GM18519 (cell line): ENCODE results near the gene RNF207.
A peak's percentile ranks its signal among the peaks of the same experiment; 100 is the strongest.

Experiments used
- ATAC-seq: cut with Tn5 transposase; IDR thresholded peaks from one replicate; pipeline ENCODE4 v1.9.1; 2021; ENCODE audit warnings: mild to moderate bottlenecking, moderate library complexity; ENCODE audit not compliant: unreplicated experiment, low FRiP score

Gene RNF207

GRCh38 chr1:6224718-6225117 is 18.8 kb downstream of the RNF207 start:
- ATAC-seq = no peak

GRCh38 chr1:6225651-6226050 is 19.7 kb downstream of the RNF207 start:
- no peak for ATAC-seq

- no peak for ATAC-seq
Measured at GRCh38 chr1:6233376-6233775, 27.5 kb downstream of the RNF207 start.

- no peak for ATAC-seq
Measured at GRCh38 chr1:6234502-6235295, 28.8 kb downstream of the RNF207 start.

- no peak for ATAC-seq
Measured at GRCh38 chr1:6235296-6235677, 29.4 kb downstream of the RNF207 start.

GRCh38 chr1:6237093-6237492 is 31.2 kb downstream of the RNF207 start:
- no peak for ATAC-seq

GRCh38 chr1:6239213-6239752 is 33.4 kb downstream of the RNF207 start:
- no peak for ATAC-seq

GRCh38 chr1:6239950-6240768 is 34.2 kb downstream of the RNF207 start:
- ATAC-seq = no peak

GRCh38 chr1:6241107-6241886 is 35.4 kb downstream of the RNF207 start:
- ATAC-seq = no peak

- ATAC-seq = no peak
Measured at GRCh38 chr1:6241887-6242740, 36.2 kb downstream of the RNF207 start.

- no peak for ATAC-seq
Measured at GRCh38 chr1:6243053-6243834, 37.3 kb downstream of the RNF207 start.

- no peak for ATAC-seq
Measured at GRCh38 chr1:6243993-6244392, 38.1 kb downstream of the RNF207 start, which contains the start of gene HES3. Gene HES3 (plus strand): TSS chr1:6244179. CDS start chr1:6244366, 187 bp downstream.

GRCh38 chr1:6244401-6245049 is 38.6 kb downstream of the RNF207 start:
- no peak for ATAC-seq

GRCh38 chr1:6245086-6245868 is 39.4 kb downstream of the RNF207 start:
- peak; percentile 47 for ATAC-seq

GRCh38 chr1:6245869-6246496 is 40.1 kb downstream of the RNF207 start:
- ATAC-seq = no peak

- ATAC-seq = no peak
Measured at GRCh38 chr1:6246497-6247467, 40.9 kb downstream of the RNF207 start.
